HG02759 (cell line): Measurements from ENCODE around the gene RPH3AL.

Experiments used
- ATAC-seq: cut with Tn5 transposase; IDR thresholded peaks from one replicate; pipeline ENCODE4 v1.9.1; 2021; ENCODE audit warnings: mild to moderate bottlenecking, moderate library complexity; ENCODE audit not compliant: unreplicated experiment

Gene RPH3AL

DNA sequence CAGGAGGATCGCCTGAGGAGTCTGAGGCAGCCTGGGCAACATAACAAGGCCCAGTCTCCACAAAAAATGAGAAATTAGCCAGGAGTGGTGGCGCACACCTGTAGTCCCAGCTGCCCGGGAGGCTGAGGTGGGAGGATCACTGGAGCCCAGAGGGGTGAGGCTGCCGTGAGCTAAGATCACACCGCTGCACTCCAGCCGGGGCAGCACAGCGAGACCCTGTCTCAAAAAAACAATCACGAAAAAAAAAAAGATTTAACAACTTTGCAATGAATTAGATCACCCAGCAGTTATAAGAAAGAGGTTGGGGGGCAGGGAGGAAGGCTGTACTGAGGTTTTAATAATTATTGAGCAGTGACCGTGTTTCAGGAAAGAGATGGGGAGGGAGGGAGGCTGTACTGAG is 49.4 kb downstream of the RPH3AL start:
- ATAC-seq, result no peak

GRCh38 chr17:302300-302698 is 50.3 kb downstream of the RPH3AL start:
- no peak for ATAC-seq

- no peak for ATAC-seq
Measured at GRCh38 chr17:301681-302299, 50.8 kb downstream of the RPH3AL start.

DNA sequence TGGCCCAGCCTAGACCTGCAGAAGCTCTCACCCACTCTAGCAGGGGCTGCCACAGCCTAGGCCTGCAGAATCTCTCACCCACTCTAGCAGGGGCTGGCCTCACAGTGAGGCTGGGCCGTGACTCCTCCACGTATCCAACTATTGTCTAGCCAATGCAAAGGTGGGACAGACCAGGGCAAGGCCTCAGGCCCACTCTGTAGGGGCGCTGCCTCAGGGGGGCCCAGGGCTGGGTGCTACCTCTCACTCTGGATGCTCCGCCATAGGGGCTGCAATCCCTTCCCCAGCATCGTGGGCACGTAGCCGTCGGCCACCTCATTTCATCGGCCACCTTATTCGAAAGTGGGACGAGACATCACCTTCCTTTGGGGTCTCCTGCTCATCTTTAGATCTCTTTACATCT is 51.7 kb downstream of the RPH3AL start:
- ATAC-seq, result no peak

DNA sequence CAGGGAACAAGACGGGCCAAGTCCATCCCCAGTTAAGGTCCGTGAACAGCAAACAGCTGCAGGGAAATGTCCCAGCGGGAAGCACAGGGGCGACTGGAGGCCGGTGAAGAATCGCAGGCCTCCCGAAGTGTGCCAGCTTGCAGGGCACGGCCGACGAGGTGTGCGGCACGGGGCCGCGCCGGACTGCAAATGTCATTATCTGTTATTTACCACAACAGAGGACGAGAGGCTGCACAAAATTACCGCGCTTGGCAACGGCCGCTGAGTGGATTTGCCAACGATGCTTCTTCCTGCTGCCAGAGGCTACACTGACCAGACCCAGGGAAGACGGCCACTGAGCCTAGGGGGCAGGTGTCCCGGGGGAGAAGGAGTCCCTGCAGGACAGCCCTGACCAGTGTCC is 53.1 kb downstream of the RPH3AL start:
- ATAC-seq, result no peak

DNA sequence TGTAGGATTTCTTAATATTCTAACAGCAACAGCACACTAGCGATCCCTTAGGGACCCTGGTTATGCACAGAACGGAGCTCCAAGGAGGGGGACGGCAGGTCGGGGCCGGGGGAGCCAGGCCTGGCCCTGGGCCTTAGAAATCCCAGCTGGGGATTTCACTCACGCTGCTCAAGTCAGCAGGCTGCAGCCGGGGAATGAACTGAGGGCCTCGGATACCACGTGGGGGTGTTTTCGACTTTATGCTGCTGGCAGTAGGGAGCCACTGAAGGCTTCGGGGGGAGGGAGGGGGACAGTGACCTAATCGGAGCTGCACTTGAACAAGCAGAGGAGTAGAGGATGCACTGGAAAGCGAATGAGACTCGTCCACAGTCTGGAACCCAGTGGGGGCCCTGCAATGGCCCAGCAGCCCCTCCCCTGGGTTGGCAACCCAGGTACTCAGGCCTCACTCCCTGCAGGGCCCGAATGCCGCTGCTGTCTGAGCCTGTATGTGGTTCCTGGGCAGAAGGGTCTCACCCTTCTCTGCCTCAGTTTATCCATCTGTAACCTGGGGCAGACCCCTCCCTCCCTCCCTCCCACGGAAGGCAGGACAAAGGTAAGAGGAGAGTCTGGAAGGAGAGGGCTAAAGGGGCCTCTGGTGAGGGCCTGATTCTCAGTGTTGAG is 53.7 kb downstream of the RPH3AL start:
- ATAC-seq, result no peak

DNA sequence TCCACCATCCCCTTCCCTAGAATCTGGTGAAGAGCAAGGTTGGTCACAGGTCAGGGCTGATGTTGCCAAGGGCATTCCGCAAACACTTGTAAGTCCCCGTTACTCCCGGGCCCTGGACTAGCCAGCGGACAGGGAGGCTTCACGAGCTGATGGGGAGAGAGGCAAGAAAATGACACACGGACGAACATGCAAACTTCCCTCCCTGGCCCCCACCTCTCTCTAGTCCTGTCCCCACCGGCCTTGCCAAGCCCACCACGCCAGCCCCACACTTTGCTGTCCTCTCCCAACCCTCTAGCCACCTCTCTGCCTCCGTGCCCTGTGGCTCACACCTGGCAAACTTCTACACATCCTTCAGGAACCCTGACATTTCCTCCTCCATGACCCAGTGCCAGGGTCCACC is 54.8 kb downstream of the RPH3AL start:
- no peak for ATAC-seq

- ATAC-seq, result no peak
Measured at GRCh38 chr17:296906-297690, 55.5 kb downstream of the RPH3AL start.

DNA sequence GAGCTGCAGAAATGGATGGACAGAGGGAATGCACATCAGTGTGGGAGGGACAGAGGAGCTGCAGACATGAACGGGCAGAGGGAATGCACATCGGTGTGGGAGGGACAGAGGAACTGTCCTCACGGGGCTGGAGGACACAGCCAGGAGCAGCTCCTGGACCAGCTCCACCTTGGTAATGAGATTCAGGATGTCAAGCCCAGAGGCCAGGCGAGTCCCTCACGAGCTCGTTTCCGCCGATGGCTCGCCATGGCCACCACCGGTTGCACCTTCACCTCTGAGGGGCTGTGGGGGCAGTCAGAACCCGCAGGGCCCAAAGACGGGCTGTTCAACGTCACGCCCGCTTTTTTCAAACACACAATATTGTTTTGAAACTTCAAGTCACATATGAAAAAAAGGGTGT is 56.2 kb downstream of the RPH3AL start:
- ATAC-seq, result no peak

GRCh38 chr17:292531-293382 is 59.9 kb downstream of the RPH3AL start:
- ATAC-seq, result no peak

DNA sequence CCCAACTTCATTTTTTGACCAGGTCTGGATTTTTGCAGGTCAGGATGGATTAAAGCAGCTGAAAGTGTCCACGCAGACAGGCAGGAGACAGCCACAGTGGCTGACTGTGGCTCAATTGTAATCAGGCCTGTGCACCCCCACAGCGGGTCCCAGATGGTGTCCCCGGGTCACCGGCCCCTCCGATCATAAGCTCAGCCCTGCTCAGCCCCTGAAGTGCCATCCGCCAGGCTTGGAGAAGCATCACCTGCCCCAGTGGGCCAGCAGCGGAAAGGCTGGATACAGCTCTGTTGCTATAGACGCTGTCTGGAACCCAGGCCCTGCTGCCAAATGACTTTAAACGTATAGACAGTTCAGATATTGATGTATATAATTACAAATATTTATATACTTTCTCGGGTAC is 60.6 kb downstream of the RPH3AL start:
- no peak for ATAC-seq

DNA sequence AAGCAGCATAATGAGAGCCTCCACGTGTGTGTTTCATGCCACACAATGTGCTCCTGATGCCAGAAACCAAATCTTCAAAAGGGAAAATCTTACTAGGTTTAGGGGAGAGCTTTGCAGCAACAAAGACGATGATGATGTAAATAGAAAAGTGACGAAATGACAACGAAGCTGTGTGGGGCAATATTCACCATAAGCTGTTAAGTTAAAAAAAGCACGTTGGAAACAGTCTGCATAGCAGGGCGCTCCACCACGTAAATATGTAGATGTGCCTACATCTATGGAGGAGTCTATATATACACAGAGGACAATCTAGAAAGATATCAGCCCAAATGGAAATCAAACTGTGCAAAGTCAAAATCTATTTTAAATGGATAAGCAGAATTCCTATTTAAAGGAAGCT is 61.0 kb downstream of the RPH3AL start:
- no peak for ATAC-seq

GRCh38 chr17:290626-291025 is 62.0 kb downstream of the RPH3AL start:
- no peak for ATAC-seq

GRCh38 chr17:290121-290521 is 62.5 kb downstream of the RPH3AL start:
- ATAC-seq, result no peak

GRCh38 chr17:289409-289808 is 63.2 kb downstream of the RPH3AL start:
- ATAC-seq, result no peak

GRCh38 chr17:288802-289356 is 63.7 kb downstream of the RPH3AL start:
- ATAC-seq, result no peak

DNA sequence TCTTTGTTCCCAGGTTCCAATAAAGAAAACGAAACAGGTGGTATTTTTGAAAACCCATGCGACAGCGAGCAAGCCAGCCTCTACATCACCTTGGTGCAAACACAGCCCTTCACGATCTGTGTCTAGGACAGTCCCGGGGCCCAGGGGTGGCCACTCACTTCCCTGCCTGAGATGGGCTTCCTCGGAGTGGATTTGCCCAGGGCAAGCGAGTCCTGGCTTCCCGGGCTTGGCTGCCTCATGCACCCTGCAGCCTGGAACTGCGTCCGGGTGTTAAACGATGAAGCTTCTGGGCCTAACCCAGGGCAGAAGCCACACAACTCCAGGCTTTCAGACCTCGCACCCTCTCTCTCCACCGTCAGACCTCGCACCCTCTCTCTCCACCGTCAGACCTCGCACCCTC is 66.0 kb downstream of the RPH3AL start:
- no peak for ATAC-seq

DNA sequence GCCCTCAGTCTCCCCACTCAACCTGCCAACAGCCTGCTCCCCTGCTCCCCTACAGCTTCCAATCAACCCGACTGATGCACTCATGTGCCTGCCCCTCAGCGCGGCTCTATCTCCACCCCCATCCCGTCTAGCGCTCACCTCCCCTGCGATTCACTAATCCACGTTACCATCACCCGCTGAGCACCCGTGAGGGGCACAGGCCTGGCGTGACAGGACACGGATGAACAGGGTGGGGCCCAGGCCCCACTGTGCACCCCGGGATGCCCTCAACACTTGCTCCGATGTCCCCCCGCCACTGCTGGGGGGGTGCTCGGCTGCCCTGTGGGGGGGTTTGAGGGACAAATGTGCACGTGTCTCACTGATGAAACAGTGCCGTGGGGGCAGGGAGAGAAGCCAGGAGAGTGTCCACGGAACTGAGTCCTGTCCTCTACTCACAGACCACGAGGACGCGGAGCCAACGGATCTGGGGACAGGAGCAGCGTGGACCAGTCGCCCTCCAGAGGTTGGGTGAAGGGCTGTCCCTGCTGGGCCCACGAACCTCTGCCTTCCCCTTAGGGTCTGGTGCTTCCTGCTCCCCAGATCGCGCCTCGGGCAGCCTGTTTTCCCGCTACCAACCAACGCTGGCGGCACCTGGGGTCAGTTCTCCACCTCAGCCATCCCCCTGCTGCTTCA is 66.7 kb downstream of the RPH3AL start:
- no peak for ATAC-seq

DNA sequence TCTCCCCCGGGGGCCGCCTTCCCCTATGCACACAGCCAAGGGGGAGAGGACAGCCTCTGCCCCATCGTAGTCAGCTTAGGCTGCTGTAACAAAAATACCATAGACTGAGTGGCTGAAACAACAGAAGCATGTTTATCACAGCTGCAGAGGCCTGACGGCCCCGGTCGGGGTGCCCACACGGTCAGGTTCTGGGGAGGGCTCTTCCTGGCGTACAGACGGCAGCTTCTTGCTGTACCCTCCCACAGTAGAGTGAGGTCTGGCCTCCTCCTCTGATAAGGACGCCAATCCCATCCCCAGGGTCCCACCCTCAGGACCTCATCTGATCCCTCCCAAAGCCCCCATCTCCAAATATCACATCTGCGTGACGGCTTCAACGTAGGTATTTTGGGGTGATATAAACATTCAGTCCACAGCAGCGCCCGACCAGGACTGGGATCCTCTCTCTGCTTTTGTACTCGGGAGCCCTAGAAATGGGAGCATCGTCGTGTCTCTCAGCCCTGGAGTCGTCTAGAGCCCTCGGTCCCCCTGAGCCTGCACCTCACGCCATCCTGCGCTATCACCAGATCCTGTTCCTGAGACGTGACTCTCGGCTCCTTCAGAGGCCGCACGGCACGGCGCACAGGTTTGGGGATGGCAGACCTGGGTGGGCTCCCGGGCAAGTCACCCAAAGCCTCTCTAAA is 67.8 kb downstream of the RPH3AL start:
- ATAC-seq, result no peak
